ENCODE measurements around the gene ZWILCH.
"Not testable (repeated sequence)": the region's sequence is repeated elsewhere in the genome, so short reads cannot be mapped to it uniquely, and the experiment has no call there.

The ZWILCH gene

DNA sequence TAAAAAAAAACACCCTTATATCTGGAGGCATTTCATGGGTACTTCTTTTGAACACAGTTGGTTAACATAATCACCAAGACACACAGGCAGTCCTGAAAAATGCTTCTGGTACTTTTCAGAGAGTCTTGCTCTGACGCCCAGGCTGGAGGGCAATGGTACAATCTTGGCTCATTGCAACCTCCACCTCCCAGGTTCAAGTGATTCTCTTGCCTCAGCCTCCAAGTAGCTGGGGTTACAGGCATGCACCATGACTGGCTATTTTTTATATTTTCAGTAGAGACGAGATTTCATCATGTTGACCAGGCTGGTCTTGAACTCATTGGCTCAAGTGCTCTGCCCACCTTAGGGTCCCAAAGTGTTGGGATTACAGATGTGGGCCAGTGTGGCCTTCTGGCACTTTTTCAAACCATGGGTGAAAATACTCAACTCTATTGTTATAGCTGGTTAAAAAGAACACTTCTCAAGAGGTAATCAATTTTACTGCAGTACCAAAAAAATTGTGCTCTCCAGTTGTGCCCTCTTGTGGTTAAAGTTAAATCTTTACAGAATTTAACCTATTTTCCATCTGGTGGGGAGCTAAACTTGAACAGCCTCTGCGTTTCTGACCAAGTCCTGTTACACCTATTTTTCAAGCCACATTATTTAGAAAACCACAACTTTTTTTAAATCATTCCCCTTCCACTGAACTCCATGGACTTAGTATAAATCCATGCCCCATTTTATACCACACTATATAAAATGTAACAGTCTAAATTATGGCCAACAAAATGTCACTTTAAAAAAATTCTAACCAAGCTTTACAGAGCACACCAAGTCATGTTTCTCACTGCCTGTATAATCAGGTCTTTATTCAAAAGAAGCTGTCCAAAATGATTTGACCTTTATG lies 6.4 kb upstream of the ZWILCH start:
- TF ChIP-seq CTCF (IDR thresholded peaks at IDR 0.05; ENCODE audit: control extremely low read depth, extremely low read depth, low read depth, missing control alignments) = peak; percentile 32
- no peak for DNase-seq (ENCODE audit: extremely low spot score)
- ChIA-PET CTCF (interaction anchor here (0.8 to 4.3 kb wide), 45 partner anchors 8 to 867 kb away, joined by 3 to 63 read pairs (median 4); partner anchors contain the start of genes DIS3L, MAP2K1 and TIPIN), POLR2A (interaction anchor here (0.5 to 3.2 kb wide), 3 partner anchors 14 to 111 kb away, joined by 3 to 17 read pairs (median 8); partner anchors contain the start of gene MAP2K1)

DNA sequence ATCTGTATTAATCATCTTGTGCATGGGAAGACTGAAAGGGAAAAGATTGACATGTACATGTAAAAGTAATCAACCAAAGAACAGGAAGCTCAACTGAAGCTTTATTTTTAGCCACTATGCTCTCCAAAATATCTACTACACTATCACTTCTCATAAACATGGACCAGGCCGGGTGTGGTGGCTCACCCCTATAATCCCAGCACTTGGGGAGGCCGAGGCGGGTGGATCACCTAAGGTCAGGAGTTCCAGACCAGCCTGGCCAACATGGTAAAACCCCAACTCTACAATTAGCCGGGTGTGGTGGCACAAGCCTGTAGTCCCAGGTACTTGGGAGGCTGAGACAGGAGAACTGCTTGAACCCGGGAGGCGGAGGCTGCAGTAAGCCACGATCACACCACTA lies 4.8 kb upstream of the ZWILCH start:
- POLR2A ChIA-PET = interaction anchor here (0.9 kb wide), 1 partner anchor 28 kb away, joined by 4 read pairs; no protein-coding TSS in a partner anchor
- CTCF ChIA-PET = interaction anchor here (1.0 to 4.3 kb wide), 3 partner anchors 114 to 521 kb away, joined by 3 to 60 read pairs (median 3); partner anchors contain the start of gene MAP2K1

GRCh38 chr15:66502491-66502890 lies 2.6 kb upstream of the ZWILCH start:
- no peak for TF ChIP-seq CTCF (IDR thresholded peaks at IDR 0.05; ENCODE audit: control extremely low read depth, extremely low read depth, low read depth, missing control alignments)
- ChIA-PET CTCF (no interaction called here), POLR2A (no interaction called here)
- no peak for DNase-seq (ENCODE audit: extremely low spot score)

More for the DNA sequence above, 4.8 kb upstream of the ZWILCH start:
- not testable (repeated sequence) for DNase-seq (ENCODE audit: extremely low spot score)

DNA sequence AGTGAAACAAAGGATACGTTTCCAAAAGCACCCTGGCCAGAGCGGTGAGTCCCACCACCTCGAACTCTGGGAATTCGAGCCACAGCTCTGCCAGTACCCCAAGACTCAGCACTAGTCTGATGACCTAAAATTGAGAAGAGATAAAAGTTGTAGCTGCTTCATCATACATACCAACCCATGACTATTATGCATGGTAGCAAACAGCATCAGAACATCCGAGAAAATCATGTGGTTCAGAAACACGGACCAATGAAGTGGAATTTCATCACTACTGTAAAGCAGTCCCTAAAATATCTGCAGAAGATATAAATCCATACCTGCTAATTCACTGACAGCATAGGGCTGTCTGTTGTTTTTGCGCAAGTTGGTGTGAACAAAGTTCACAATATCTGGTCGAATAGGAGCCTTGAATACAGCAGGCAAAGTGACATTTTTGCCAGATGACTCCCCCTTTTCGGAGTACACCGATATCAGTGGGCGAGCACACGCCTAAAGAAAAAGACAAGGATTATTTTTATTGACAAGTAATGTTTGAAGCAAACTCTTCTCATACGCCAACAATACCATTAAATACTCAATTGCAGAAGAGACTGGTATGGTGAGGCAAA lies 2.0 kb upstream of the ZWILCH start:
- DNase-seq (ENCODE audit: extremely low spot score); POLR2A ChIA-PET: not testable (repeated sequence)
- CTCF ChIA-PET = interaction anchor here (1.2 kb wide), 1 partner anchor 8 kb away, joined by 3 read pairs; no protein-coding TSS in a partner anchor

- no peak for TF ChIP-seq CTCF (IDR thresholded peaks at IDR 0.05; ENCODE audit: control extremely low read depth, extremely low read depth, low read depth, missing control alignments)
- CTCF ChIA-PET = interaction anchor here (1.2 kb wide), 1 partner anchor 9 kb away, joined by 3 read pairs; no protein-coding TSS in a partner anchor
Observed at GRCh38 chr15:66503780-66504562, 1.2 kb upstream of the ZWILCH start.

GRCh38 chr15:66505430-66505811 lies 295 bp downstream of the ZWILCH start:
- no peak for DNase-seq (ENCODE audit: extremely low spot score)
- ChIA-PET POLR2A (interaction anchor here (0.6 to 1.0 kb wide), 2 partner anchors 11 to 116 kb away, joined by 4 to 5 read pairs; no protein-coding TSS in a partner anchor), CTCF (interaction anchor here (1.0 to 3.0 kb wide), 3 partner anchors 8 to 93 kb away, joined by 3 to 18 read pairs (median 3); partner anchors contain the start of gene SNAPC5)
- TF ChIP-seq CTCF (IDR thresholded peaks at IDR 0.05; ENCODE audit: control extremely low read depth, extremely low read depth, low read depth, missing control alignments) = no peak

More at GRCh38 chr15:66503780-66504562, 1.2 kb upstream of the ZWILCH start:
- POLR2A ChIA-PET = no interaction called here
- no peak for DNase-seq (ENCODE audit: extremely low spot score)

- POLR2A ChIA-PET = no interaction called here
- CTCF ChIA-PET = interaction anchor here (1.2 to 3.0 kb wide), 3 partner anchors 8 to 31 kb away, joined by 3 to 18 read pairs (median 4); partner anchors contain the start of gene SNAPC5
- TF ChIP-seq CTCF (IDR thresholded peaks at IDR 0.05; ENCODE audit: control extremely low read depth, extremely low read depth, low read depth, missing control alignments) = no peak
- no peak for DNase-seq (ENCODE audit: extremely low spot score)
Observed at GRCh38 chr15:66505818-66506217, 692 bp downstream of the ZWILCH start.

All from GM10248 (cell line).